ENCODE measurements around the gene PPP1R36. TPM values are rescaled to one million over a fixed set of nuclear protein-coding genes. Genes with fewer than 3 reads are reported as not detected.
"Not testable (repeated sequence)": the region's sequence is repeated elsewhere in the genome, so short reads cannot be mapped to it uniquely, and the experiment has no call there.

PPP1R36 gene
- total RNA-seq, 1 experiment from 2014 or later = 0.89 TPM

GRCh38 chr14:64612971-64613666 lies 63.4 kb downstream of the PPP1R36 start:
- DNase-seq (ENCODE audit: low read depth) = no peak

- no peak for DNase-seq (ENCODE audit: low read depth)
These were observed 64.4 kb downstream of the PPP1R36 start for GRCh38 chr14:64614166-64614565.

- no peak for DNase-seq (ENCODE audit: low read depth)
These were observed 65.1 kb downstream of the PPP1R36 start for GRCh38 chr14:64614805-64615391.

- not testable (repeated sequence) for DNase-seq (ENCODE audit: low read depth)
These were observed 68.2 kb downstream of the PPP1R36 start for GRCh38 chr14:64617872-64618408.

- DNase-seq (ENCODE audit: low read depth) = no peak
These were observed 71.1 kb downstream of the PPP1R36 start for GRCh38 chr14:64620910-64621309.

GRCh38 chr14:64623554-64624165 lies 73.9 kb downstream of the PPP1R36 start:
- no peak for DNase-seq (ENCODE audit: low read depth)

GRCh38 chr14:64625386-64626232 lies 75.8 kb downstream of the PPP1R36 start:
- no peak for DNase-seq (ENCODE audit: low read depth)

- DNase-seq (ENCODE audit: low read depth) = peak; percentile 85
These were observed 79.2 kb downstream of the PPP1R36 start for GRCh38 chr14:64628940-64629408.

GRCh38 chr14:64630778-64631177 lies 81.0 kb downstream of the PPP1R36 start:
- DNase-seq (ENCODE audit: low read depth) = no peak

GRCh38 chr14:64631222-64631621 lies 81.5 kb downstream of the PPP1R36 start:
- DNase-seq (ENCODE audit: low read depth) = not testable (repeated sequence)

GRCh38 chr14:64632056-64632455 lies 82.3 kb downstream of the PPP1R36 start:
- DNase-seq (ENCODE audit: low read depth) = peak; percentile 83

- DNase-seq (ENCODE audit: low read depth) = no peak
These were observed 84.8 kb downstream of the PPP1R36 start for GRCh38 chr14:64634558-64634957.

- DNase-seq (ENCODE audit: low read depth) = peak; percentile 58
These were observed 86.6 kb downstream of the PPP1R36 start for GRCh38 chr14:64636208-64636979.

- no peak for DNase-seq (ENCODE audit: low read depth)
These were observed 87.2 kb downstream of the PPP1R36 start for GRCh38 chr14:64636980-64637429.

GRCh38 chr14:64637735-64638473 lies 88.1 kb downstream of the PPP1R36 start:
- DNase-seq (ENCODE audit: low read depth) = no peak

GRCh38 chr14:64638625-64639024 lies 88.9 kb downstream of the PPP1R36 start:
- no peak for DNase-seq (ENCODE audit: low read depth)

Measured in M059J (cell line).